D721Med (cell line): ENCODE results near the gene HAPLN2.
"Not testable (repeated sequence)": the region's sequence is repeated elsewhere in the genome, so short reads cannot be mapped to it uniquely, and the experiment has no call there.

ENCODE experiments used
- DNase-seq: peaks from one replicate; pipeline ENCODE4 v3.0.0; 2011; ENCODE audit warnings: low spot score; ENCODE audit not compliant: insufficient read length
- FAIRE-seq: peaks from 2 replicates; lab custom pipeline; 2011; peaks lifted over from hg19 to GRCh38; lab: Jason Lieb, UNC
- CTCF ChIP-seq: IDR thresholded peaks from 2 replicates; pipeline ENCODE4 v1.5.1; 2012; ENCODE audit warnings: mild to moderate bottlenecking, control low read depth; ENCODE audit not compliant: insufficient read depth; ENCODE audit errors: missing control alignments

HAPLN2 gene

DNA sequence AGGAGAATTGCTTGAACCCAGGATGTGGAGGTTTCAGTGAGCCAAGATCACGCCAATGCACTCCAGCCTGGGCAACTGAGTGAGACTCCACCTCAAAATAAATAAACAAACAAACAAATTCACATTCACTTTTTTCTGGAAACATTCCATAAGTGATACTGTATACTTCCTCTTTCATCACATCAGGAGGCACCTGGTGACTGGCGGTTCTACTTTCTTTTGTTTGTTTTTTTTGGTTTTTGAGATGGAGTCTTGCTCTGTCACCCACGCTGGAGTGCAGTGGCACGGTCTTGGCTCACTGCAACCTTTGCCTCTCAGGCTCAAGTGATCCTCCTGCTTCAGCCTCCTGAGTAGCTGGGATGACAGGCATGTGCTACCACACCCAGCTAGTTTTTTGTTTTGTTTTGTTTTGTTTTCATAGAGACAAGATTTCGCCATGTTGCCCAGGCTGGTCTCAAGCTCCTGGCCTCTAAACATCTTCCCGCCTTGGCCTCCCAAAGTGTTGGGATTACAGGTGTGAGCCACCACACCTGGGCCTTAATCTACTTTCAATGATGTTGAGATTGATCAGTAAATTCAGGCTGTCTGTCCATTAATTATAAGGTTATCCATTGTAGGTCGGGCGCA lies 10.7 kb downstream of the HAPLN2 start:
- FAIRE-seq (no peak), DNase-seq (no peak)
- TF ChIP-seq CTCF, result no peak

GRCh38 chr1:156631152-156631551 lies 11.9 kb downstream of the HAPLN2 start:
- DNase-seq, FAIRE-seq: not testable (repeated sequence)

DNA sequence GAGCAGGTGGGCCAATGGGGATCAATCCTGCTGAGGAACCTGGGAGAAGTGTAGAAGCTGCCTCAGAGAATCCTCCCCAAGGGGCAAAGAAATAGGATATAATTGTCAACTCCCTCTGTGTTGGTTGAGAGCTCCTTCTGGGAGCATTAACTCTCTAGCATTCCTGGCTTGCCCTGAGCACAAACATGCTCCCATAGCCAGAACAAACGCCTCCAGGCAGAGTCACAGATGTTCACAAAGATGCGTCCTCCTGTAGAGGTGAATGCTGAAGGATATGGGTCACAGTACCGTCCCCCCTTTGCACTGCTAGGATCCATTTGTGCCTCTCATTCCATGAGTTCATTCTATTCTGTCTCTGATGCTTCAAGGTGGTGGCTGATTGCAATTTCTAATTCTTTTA lies 13.1 kb downstream of the HAPLN2 start:
- DNase-seq (no peak), FAIRE-seq (no peak)
- TF ChIP-seq CTCF, result no peak

DNA sequence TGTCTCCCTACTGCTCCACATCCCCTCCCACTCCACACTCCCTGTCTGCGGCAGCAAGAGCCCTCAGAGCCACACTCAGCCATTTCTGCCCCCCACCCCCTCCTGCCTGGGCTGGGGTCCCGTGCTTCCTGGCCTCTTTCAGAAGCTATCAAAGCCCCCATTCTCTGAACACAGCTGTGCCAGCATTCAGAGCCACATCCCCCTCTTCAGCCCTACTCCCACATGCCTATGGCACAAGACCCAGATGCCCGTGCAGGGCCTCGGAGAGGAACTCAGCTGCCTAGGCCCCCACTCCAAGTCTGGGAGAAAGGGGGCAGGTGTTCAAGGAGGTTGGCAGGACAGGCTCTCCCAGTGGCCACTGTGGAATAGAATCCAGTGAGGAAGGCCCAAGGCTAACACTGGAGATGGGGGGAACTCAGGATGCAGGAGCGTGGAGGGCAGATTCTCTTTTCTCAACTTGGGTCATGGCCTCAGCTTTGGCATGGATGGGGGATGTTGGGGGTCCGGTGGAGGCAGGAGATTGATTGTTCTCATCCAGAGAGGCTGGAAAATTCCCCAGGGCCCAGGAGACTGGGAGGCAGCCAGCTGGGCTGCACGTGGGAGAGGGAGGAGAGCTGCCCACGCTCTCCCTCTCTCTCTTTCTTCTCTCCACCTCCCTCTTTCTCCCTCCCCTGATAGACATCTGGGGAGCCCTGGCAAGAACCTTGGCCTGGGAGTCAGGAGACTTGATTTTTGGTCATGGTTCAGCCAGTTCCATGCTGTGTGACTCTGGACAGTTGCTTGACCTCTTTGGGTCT lies 19.2 kb downstream of the HAPLN2 start:
- FAIRE-seq, result no peak
- TF ChIP-seq CTCF, result no peak
- DNase-seq, result no peak

DNA sequence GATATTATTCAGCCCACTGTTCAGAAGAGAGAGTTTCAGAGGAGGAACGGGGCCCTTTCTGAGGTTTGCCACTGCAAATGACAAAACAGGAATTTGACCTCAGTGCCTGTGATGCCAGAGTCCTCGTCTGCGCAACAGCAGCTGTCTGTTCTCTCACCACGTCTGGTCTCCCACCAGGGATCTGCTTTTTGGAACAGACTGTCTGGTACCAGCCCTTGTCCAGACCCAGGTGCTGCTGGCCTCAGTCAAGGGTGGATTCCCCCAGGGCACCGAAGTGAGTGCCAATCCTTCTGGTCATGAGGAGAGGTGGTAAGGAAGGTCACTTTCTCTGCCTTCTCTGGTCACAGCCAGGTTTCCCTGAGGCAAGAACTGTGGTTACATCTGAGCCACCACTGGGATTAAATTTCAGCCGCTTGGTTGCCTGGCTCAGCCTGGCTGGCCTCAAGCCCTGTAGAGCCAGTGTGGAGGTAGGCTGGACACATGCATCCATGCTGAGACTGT lies 20.4 kb downstream of the HAPLN2 start:
- DNase-seq (no peak), FAIRE-seq (no peak)
- no peak for TF ChIP-seq CTCF

GRCh38 chr1:156640842-156641706 lies 21.9 kb downstream of the HAPLN2 start:
- DNase-seq, result no peak
- TF ChIP-seq CTCF, result no peak
- no peak for FAIRE-seq

- peak; percentile 92 for DNase-seq
Measured at GRCh38 chr1:156641761-156642264, 22.6 kb downstream of the HAPLN2 start, which contains the start of gene BCAN. Gene BCAN (plus strand): TSS chr1:156642117. CDS start chr1:156646055, 3,938 bp downstream.

More at GRCh38 chr1:156641761-156642264, 22.6 kb downstream of the HAPLN2 start, which contains the start of gene BCAN:
- TF ChIP-seq CTCF, result no peak
- FAIRE-seq, result no peak
